Measurements from ENCODE around the gene GLYAT. TPM values are rescaled to one million over a fixed set of nuclear protein-coding genes. Genes with fewer than 3 reads are reported as not detected.

GLYAT gene
- total RNA-seq, 1 donor from 2014 or later, result not detected

GRCh38 chr11:58676563-58677135, 55.1 kb downstream of the GLYAT start:
- TF ChIP-seq, protein P1, sequence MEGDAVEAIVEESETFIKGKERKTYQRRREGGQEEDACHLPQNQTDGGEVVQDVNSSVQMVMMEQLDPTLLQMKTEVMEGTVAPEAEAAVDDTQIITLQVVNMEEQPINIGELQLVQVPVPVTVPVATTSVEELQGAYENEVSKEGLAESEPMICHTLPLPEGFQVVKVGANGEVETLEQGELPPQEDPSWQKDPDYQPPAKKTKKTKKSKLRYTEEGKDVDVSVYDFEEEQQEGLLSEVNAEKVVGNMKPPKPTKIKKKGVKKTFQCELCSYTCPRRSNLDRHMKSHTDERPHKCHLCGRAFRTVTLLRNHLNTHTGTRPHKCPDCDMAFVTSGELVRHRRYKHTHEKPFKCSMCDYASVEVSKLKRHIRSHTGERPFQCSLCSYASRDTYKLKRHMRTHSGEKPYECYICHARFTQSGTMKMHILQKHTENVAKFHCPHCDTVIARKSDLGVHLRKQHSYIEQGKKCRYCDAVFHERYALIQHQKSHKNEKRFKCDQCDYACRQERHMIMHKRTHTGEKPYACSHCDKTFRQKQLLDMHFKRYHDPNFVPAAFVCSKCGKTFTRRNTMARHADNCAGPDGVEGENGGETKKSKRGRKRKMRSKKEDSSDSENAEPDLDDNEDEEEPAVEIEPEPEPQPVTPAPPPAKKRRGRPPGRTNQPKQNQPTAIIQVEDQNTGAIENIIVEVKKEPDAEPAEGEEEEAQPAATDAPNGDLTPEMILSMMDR (conservative IDR thresholded peaks at IDR 0.05; ENCODE audit: low read depth, low read length), result no peak
- H3K4me3 ChIP-seq (ENCODE audit: low read depth, low read length), result no peak overlapping the region
- DNase-seq (ENCODE audit: low read depth), result no peak

DNA sequence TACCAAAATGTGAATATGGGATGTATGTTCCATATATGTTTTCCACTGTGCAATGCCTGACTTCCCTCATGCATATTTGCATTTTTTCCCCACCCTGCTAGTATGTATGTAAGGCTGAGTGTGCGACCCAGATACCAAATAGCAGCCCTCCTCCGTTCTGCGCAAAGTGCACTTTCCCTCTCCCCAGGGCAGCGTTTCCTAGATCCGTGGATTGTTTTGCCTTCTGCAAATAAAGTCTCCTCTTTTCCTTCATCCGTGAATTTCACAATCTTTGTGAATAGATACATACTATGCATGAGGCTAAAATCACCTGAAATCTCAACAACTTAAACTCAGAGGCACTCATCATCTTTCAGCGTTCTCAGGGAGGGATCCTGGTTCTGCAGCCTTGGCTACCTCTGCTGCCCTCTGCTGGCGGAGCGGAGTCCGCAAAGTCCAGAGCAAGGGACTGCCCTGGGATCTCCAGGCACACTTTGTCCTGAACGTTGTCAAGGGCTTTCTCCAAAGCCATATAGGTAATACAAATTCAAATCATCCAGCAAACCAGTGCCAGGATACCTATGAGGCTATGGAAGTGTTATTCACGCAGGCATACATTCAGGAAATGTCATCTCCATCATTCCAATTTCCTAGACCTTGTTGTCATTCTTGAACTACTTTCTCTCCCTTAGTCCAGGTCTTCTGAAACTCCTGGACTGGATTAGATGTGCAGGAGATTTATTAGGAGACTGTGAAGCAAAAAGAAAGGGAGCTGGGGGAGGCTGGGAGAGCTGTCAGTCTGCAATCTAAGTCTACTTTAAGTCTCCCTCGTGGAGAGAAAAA, 56.2 kb downstream of the GLYAT start:
- DNase-seq (ENCODE audit: low read depth), result no peak
- no peak overlapping the region for H3K4me3 ChIP-seq (ENCODE audit: low read depth, low read length)
- TF ChIP-seq, protein P1 (conservative IDR thresholded peaks at IDR 0.05; ENCODE audit: low read depth, low read length), result peak; percentile 99

DNA sequence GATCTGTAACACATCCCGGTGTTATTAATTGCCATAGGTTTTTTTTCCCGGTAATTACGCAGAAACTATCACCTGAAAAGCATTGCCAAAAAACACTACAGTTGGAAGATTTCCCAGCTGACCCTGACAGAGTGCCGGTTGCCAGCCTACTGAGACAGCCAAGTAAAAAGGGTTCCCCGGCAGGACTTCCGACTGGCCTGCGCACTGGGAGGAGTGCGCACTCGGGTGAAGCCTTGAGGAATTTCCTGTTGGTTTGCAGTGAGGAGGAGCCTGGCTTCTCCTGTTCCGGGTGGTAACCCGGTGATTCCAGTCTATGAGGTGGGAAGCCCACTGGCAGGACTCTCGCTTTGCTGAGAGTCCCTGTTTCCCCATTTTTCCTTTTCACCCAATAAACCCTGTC, 57.1 kb downstream of the GLYAT start:
- DNase-seq (ENCODE audit: low read depth), result no peak
- TF ChIP-seq, protein P1 (conservative IDR thresholded peaks at IDR 0.05; ENCODE audit: low read depth, low read length), result no peak
- H3K4me3 ChIP-seq (ENCODE audit: low read depth, low read length), result peak overlapping the region; percentile 21

DNA sequence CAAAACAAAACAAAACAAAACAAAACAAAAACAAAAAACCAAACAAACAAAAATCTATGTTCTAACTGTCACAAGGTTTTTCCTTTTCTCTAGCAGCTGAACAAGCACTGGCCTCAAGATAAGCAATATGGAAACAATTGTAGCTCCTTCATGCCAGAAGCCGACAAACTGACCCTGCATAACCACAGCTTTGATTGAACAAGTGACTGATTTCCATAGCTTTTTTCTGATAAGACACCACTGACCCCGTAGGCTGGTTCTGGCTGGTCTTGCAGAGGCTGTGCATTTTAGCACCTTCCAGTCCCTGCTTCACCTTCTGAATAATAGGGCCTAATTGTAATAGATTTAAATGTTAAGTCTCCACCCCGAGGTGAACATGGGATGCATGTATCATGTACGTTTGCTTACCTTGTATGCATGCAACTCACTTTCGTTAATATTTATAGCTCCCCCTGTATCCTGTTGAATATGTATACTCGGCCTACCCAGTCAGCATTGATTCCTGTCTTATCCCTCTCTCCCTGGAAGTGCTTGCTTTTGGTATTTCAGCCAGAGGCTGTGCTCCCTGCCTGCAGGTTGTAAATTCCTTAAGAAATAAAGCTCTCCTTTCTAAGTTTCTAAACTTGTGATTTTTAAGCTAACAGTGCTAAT, 59.6 kb downstream of the GLYAT start:
- H3K4me3 ChIP-seq (ENCODE audit: low read depth, low read length), result no peak overlapping the region
- TF ChIP-seq, protein P1 (conservative IDR thresholded peaks at IDR 0.05; ENCODE audit: low read depth, low read length), result no peak
- no peak for DNase-seq (ENCODE audit: low read depth)

DNA sequence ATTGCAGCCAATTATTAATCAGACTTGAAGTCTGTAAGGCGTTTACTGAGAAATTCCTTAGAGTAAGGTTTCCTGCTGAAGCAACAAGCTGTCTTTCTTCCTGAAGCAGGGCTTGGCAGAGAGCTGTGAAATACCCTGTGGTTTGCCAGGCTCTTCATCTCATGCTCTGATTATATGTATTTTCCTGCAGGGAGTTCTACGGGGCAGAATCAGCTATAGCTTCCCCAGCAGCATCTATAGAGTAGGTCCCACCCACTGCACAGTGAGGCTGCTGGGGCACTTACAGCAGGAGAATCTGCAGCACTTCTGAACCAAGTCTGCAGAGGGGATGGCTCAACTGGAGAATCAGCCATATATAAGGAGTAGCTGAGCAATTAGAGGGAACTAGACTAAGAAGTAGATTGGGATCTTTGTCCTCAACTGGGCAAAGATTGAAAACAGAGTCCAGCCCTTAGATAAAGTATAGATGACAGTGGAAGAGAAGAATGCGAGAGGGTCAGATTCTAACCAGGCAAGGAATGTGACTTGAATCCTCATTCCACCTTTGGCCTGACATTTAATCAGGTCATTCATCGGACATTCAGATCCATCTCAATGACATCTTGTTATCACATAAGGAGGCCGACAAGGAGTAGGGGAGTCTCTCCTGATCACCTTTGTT, 71.7 kb downstream of the GLYAT start:
- no peak for DNase-seq (ENCODE audit: low read depth)
- TF ChIP-seq, protein P1 (conservative IDR thresholded peaks at IDR 0.05; ENCODE audit: low read depth, low read length), result no peak
- no peak overlapping the region for H3K4me3 ChIP-seq (ENCODE audit: low read depth, low read length)

DNA sequence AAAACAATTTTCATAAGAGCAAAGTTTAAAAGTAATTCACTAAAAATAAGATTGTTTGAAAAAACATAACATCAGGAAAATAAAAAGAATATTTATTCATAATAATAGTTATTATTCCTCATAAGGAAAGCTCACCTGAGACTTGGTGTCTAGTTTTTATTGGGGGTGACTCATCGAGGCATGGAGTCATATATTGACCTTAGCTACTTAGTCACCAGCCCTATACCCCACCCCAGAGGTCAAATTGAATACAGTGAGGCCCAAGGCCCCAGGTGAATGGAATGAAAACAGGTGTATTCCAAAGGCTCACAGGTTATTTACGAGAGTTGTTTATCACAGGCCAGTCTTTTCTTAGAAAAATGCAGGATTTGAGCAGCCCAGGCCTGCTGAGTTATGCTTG, 72.3 kb downstream of the GLYAT start:
- DNase-seq (ENCODE audit: low read depth), result no peak
- no peak overlapping the region for H3K4me3 ChIP-seq (ENCODE audit: low read depth, low read length)
- TF ChIP-seq, protein P1 (conservative IDR thresholded peaks at IDR 0.05; ENCODE audit: low read depth, low read length), result no peak

Other genes with a start within 250 kb of the GLYAT start
- gene OR5B21, start 223.8 kb downstream of the GLYAT start, total RNA-seq, result not detected in 2 replicates
- gene LPXN, start 156.1 kb downstream of the GLYAT start, total RNA-seq, result 0.94 and 1.4 TPM in 2 replicates
- gene ZFP91, start 152.9 kb downstream of the GLYAT start, total RNA-seq, result 25.8 and 31.8 TPM in 2 replicates
- 0.29 and 1.2 TPM in 2 replicates for gene CNTF, start 109.3 kb downstream of the GLYAT start, total RNA-seq
- gene GLYATL2, start 112.8 kb upstream of the GLYAT start, total RNA-seq, result 0.35 and 0.51 TPM in 2 replicates
- 1.7 and 5.0 TPM in 2 replicates for gene GLYATL1, start 207.5 kb upstream of the GLYAT start, total RNA-seq